Measurements from ENCODE around the gene DPYSL4. TPM values are rescaled to one million over a fixed set of nuclear protein-coding genes. Genes with fewer than 3 reads are reported as not detected.

DPYSL4 gene
- total RNA-seq, 2 experiments from 2014 or later, result 20.9 to 23.2 TPM

- intact Hi-C loops (cut with micrococcal nuclease), result no loop called here
- no peak overlapping the region for H3K27ac Mint-ChIP-seq
- H3K27me3 Mint-ChIP-seq, result no peaks in the 10 kb centered on the region
- no peak for ATAC-seq
- no peak overlapping the region for H3K4me3 Mint-ChIP-seq
- ChIA-PET POLR2A (interaction anchor here (1.2 kb wide), 1 partner anchor 21 kb away, joined by 4 read pairs; no protein-coding TSS in a partner anchor), CTCF (no interaction called here)
- TF ChIP-seq CTCF (IDR thresholded peaks at IDR 0.05), result no peak
- no peaks in the 10 kb centered on the region for H3K4me1 Mint-ChIP-seq (ENCODE audit: low read depth)
- no peaks in the 10 kb centered on the region for H3K9me3 Mint-ChIP-seq
- no peak for DNase-seq
- no peaks in the 10 kb centered on the region for H3K36me3 Mint-ChIP-seq (ENCODE audit: low read depth)
Observed at GRCh38 chr10:132240156-132240555, 53.4 kb downstream of the DPYSL4 start.

DNA sequence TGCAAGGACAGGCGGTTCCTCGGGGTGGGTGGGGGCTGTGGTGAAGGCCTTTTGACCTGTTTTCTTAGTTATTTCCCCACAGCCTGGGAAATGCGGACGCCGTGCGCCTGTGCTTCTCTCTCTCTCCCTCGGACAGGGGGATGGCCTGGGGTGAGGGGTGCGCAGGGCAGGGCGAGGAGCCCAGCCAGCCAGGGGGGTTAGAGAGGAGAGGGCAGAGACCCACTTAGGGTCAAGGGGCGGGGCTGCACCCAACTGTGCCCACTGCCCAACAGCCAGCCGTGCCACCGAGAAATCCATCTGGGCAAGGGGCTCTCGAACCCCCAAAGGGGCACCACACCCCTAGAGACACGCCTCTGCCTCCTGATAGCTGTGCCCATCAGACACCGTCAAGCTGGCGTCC is 53.8 kb downstream of the DPYSL4 start:
- H3K27me3 Mint-ChIP-seq, result no peaks in the 10 kb centered on the region
- H3K36me3 Mint-ChIP-seq (ENCODE audit: low read depth), result no peaks in the 10 kb centered on the region
- H3K4me1 Mint-ChIP-seq (ENCODE audit: low read depth), result no peaks in the 10 kb centered on the region
- no peak for ATAC-seq
- H3K9me3 Mint-ChIP-seq, result no peaks in the 10 kb centered on the region
- no peak overlapping the region for H3K4me3 Mint-ChIP-seq
- DNase-seq, result no peak
- TF ChIP-seq CTCF (IDR thresholded peaks at IDR 0.05), result no peak
- H3K27ac Mint-ChIP-seq, result no peak overlapping the region
- intact Hi-C loops (cut with micrococcal nuclease), result no loop called here
- ChIA-PET POLR2A (interaction anchor here (1.2 kb wide), 1 partner anchor 21 kb away, joined by 4 read pairs; no protein-coding TSS in a partner anchor), CTCF (no interaction called here)

GRCh38 chr10:132241086-132241485 is 54.3 kb downstream of the DPYSL4 start:
- ChIA-PET CTCF (no interaction called here), POLR2A (no interaction called here)
- DNase-seq (no peak), ATAC-seq (no peak)
- intact Hi-C loops (cut with micrococcal nuclease), result no loop called here
- Mint-ChIP-seq H3K36me3 (ENCODE audit: low read depth) (no peaks in the 10 kb centered on the region), H3K4me1 (ENCODE audit: low read depth) (no peaks in the 10 kb centered on the region), H3K27me3 (no peaks in the 10 kb centered on the region), H3K4me3 (no peak overlapping the region), H3K9me3 (no peaks in the 10 kb centered on the region), H3K27ac (no peak overlapping the region)
- TF ChIP-seq CTCF (IDR thresholded peaks at IDR 0.05), result no peak

DNA sequence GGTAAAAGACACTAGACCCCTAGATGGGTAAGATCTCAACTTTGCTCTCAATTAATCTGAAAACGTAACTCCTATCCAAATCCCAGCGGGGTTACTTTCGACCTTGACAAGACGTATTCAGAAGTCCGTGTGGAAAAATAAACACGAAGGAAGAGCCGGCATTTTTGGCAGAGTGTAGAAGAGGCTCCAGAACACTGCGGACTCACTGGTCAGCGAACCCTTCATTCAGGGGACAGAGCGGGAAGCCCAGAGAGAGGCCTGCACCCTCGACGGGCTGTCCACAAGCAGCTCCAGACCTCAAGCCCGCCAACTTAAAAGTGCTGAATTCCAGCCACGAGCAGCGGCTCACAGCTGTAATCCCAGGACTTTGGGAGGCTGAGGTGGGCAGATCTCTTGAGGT is 54.7 kb downstream of the DPYSL4 start:
- intact Hi-C loops (cut with micrococcal nuclease), result no loop called here
- H3K9me3 Mint-ChIP-seq, result no peaks in the 10 kb centered on the region
- CTCF ChIA-PET, result no interaction called here

More for the DNA sequence above, 54.7 kb downstream of the DPYSL4 start:
- no peaks in the 10 kb centered on the region for H3K27me3 Mint-ChIP-seq
- TF ChIP-seq CTCF (IDR thresholded peaks at IDR 0.05), result no peak
- POLR2A ChIA-PET, result no interaction called here
- no peaks in the 10 kb centered on the region for H3K4me1 Mint-ChIP-seq (ENCODE audit: low read depth)
- DNase-seq (no peak), ATAC-seq (no peak)
- no peak overlapping the region for H3K27ac Mint-ChIP-seq
- no peaks in the 10 kb centered on the region for H3K36me3 Mint-ChIP-seq (ENCODE audit: low read depth)
- H3K4me3 Mint-ChIP-seq, result no peak overlapping the region
